Calu3 (cell line): ENCODE results near the gene PUS1. TPM values are rescaled to one million over a fixed set of nuclear protein-coding genes. Genes with fewer than 3 reads are reported as not detected.
"Not testable (repeated sequence)": the region's sequence is repeated elsewhere in the genome, so short reads cannot be mapped to it uniquely, and the experiment has no call there.

Experiments
- BruUV-seq: library from RNA; stranded (reverse); fragments of 400-500 nt; replicated peaks from 2 replicates; lab custom pipeline; 2021; lab: Mats Ljungman, UMichigan
- CTCF ChIA-PET: fragments of 300-600 bp; sonication (Branson Sonifier 250); formaldehyde crosslinking; loops from one replicate; lab custom pipeline; 2022; ENCODE audit warnings: antibody characterized with exemption; lab: Charles Lee
- DNase-seq: peaks from one replicate; pipeline ENCODE4 v3.0.0; 2022
- H3K27ac Mint-ChIP-seq: one replicate; pipeline ENCODE4 v1.8.0; 2022; ENCODE audit warnings: mixed read lengths; ENCODE audit not compliant: unreplicated experiment
- H3K27me3 Mint-ChIP-seq: one replicate; pipeline ENCODE4 v1.8.0; 2022; ENCODE audit warnings: mixed read lengths; ENCODE audit not compliant: unreplicated experiment
- H3K36me3 Mint-ChIP-seq: one replicate; pipeline ENCODE4 v1.8.0; 2022; ENCODE audit warnings: mild to moderate bottlenecking, moderate library complexity, mixed read lengths; ENCODE audit not compliant: insufficient read depth, unreplicated experiment
- H3K4me1 Mint-ChIP-seq: one replicate; pipeline ENCODE4 v1.8.0; 2022; ENCODE audit warnings: mild to moderate bottlenecking, low read depth, mixed read lengths; ENCODE audit not compliant: unreplicated experiment
- H3K4me3 Mint-ChIP-seq: one replicate; pipeline ENCODE4 v1.8.0; 2022; ENCODE audit warnings: mild to moderate bottlenecking, low read depth, moderate library complexity, mixed read lengths; ENCODE audit not compliant: unreplicated experiment
- H3K9me3 Mint-ChIP-seq: one replicate; pipeline ENCODE4 v1.8.0; 2022; ENCODE audit warnings: low read depth, mixed read lengths; ENCODE audit not compliant: unreplicated experiment
- intact Hi-C: fragments of 100-400 bp; cut with micrococcal nuclease; formaldehyde crosslinking; loops from one replicate; pipeline ENCODE4 v1.10.0; 2022; ENCODE audit not compliant: unreplicated experiment
- total RNA-seq: library from RNA; stranded (reverse); gene quantifications from 2 replicates; pipeline ENCODE4 v1.2.3, GENCODE V29; 2022
- TF ChIP-seq, protein P1 (sequence below): fragments of 200-600 bp; IDR thresholded peaks from one replicate; pipeline ENCODE4 v1.8.0; 2022; ENCODE audit warnings: antibody characterized with exemption; ENCODE audit not compliant: unreplicated experiment

Gene PUS1
- total RNA-seq, 1 experiment from 2014 or later: 81.3 TPM

DNA sequence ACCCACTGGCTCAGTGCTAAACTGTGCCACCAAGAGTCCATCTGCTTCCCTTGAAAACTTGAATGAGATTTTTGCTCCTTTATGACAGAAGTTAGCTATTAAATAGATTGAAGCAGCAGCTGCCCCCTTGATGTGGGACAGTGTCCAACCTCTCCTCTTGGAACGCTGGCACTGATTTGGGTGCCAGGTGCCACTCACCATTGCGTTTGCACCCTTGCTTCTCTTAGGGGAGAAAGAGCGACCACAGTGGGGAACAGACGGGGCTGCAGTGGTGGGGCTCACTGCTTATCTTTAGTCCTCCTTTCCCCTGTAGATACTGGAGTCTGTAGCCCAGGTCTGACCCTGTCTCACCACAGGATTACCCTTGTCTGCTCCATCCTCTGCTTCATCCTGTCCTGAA is 30.0 kb downstream of the PUS1 start:
- no peak overlapping the region for H3K27ac Mint-ChIP-seq
- H3K4me1 Mint-ChIP-seq: peaks cover 40% of the 10 kb centered on the region
- H3K36me3 Mint-ChIP-seq: peaks cover 15% of the 10 kb centered on the region
- CTCF ChIA-PET: no interaction called here
- BruUV-seq: no TSS peak
- no peak overlapping the region for H3K4me3 Mint-ChIP-seq
- TF ChIP-seq, protein P1, sequence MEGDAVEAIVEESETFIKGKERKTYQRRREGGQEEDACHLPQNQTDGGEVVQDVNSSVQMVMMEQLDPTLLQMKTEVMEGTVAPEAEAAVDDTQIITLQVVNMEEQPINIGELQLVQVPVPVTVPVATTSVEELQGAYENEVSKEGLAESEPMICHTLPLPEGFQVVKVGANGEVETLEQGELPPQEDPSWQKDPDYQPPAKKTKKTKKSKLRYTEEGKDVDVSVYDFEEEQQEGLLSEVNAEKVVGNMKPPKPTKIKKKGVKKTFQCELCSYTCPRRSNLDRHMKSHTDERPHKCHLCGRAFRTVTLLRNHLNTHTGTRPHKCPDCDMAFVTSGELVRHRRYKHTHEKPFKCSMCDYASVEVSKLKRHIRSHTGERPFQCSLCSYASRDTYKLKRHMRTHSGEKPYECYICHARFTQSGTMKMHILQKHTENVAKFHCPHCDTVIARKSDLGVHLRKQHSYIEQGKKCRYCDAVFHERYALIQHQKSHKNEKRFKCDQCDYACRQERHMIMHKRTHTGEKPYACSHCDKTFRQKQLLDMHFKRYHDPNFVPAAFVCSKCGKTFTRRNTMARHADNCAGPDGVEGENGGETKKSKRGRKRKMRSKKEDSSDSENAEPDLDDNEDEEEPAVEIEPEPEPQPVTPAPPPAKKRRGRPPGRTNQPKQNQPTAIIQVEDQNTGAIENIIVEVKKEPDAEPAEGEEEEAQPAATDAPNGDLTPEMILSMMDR: no peak
- no peaks in the 10 kb centered on the region for H3K27me3 Mint-ChIP-seq
- intact Hi-C loops: no loop called here
- DNase-seq: no peak
- no peaks in the 10 kb centered on the region for H3K9me3 Mint-ChIP-seq

DNA sequence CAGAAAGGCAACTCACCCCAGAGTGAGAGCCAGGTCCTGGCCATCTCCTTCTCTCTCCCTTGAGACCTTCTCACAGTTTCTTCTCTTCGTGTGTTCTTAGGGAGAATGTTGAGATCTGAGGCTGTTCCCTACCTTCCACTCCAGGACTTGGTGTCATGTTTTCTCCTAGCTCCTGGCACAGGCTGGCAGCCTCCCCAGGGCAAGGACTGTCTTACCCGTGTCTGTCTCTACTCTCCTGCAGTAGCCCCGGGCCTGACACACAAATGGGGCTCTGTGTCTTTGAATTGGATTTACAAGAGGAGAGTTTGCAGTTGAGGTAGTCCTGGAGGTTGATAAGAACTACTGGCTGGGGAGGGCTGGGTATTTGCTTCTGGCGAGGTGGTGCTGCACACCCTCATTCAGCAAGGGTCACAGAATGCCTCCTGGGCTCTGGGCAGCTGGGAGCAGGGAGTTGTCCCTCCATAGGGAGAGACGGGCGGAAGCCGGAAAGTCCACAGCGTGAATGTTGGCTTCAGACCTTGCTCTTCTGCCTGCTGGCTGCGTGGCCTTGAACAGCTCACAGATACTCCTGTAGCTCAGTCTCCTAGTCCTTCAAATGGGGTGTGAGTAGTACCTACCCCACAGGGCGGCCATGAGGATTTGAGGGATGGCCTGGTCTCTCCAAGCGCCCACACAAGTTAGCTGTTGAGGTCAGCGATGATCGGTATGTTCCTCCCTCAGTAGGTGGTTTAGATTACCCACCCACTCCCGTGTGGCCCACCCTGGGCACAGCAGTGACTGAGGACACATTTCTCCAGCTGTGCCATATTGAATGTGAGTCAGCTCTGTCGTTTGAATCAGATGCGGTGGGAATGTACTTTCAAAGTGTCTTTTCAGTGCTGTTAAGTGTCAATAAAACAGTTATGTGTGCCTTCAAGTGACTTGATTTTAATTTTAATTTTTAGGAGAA is 30.8 kb downstream of the PUS1 start:
- Mint-ChIP-seq H3K9me3 (no peaks in the 10 kb centered on the region), H3K27ac (no peak overlapping the region), H3K36me3 (peaks cover 15% of the 10 kb centered on the region), H3K4me1 (peaks cover 40% of the 10 kb centered on the region), H3K27me3 (no peaks in the 10 kb centered on the region), H3K4me3 (no peak overlapping the region)
- intact Hi-C loops: no loop called here
- CTCF ChIA-PET: no interaction called here
- BruUV-seq: no TSS peak
- no peak for DNase-seq
- TF ChIP-seq, protein P1: no peak

DNA sequence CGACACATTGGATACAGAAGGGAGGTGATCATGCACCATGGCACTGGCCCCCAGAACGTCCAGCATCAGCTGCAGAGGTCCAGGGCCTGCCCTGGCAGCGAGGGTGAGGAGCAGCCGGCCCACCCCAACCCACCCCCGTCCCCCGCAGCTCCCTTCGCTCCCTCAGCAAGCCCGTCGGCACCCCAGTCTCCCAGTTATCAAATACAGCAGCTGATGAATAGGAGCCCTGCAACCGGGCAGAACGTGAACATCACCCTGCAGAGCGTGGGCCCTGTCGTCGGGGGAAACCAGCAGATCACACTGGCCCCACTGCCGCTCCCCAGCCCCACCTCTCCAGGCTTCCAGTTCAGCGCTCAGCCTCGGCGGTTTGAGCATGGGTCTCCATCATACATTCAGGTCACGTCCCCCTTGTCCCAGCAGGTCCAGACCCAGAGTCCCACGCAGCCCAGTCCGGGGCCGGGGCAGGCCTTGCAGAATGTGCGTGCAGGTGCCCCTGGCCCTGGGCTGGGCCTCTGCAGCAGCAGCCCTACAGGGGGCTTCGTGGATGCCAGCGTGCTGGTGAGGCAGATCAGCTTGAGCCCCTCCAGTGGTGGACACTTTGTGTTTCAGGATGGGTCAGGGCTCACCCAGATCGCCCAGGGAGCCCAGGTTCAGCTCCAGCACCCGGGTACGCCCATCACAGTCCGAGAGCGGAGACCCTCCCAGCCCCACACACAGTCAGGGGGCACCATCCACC is 31.7 kb downstream of the PUS1 start:
- BruUV-seq: not testable (repeated sequence)

DNA sequence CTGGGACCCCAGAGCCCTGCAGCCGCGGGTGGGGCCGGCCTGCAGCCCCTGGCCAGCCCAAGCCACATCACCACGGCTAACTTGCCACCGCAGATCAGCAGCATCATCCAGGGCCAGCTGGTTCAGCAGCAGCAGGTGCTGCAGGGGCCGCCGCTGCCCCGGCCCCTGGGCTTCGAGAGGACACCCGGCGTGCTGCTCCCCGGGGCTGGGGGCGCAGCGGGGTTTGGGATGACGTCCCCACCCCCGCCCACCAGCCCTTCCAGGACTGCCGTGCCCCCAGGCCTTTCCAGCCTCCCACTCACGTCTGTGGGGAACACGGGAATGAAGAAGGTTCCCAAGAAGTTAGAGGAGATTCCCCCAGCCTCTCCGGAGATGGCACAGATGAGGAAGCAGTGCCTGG is 32.3 kb downstream of the PUS1 start:
- intact Hi-C loops, H3K27me3 Mint-ChIP-seq, H3K27ac Mint-ChIP-seq, H3K9me3 Mint-ChIP-seq, DNase-seq, CTCF ChIA-PET, BruUV-seq, H3K4me3 Mint-ChIP-seq: not testable (repeated sequence)
- Mint-ChIP-seq H3K36me3 (peaks cover 15% of the 10 kb centered on the region), H3K4me1 (peaks cover 40% of the 10 kb centered on the region)

More for the DNA sequence above, 31.7 kb downstream of the PUS1 start:
- DNase-seq, H3K27ac Mint-ChIP-seq, H3K9me3 Mint-ChIP-seq, H3K4me3 Mint-ChIP-seq, intact Hi-C loops, H3K27me3 Mint-ChIP-seq, CTCF ChIA-PET: not testable (repeated sequence)
- Mint-ChIP-seq H3K36me3 (peaks cover 15% of the 10 kb centered on the region), H3K4me1 (peaks cover 44% of the 10 kb centered on the region)

DNA sequence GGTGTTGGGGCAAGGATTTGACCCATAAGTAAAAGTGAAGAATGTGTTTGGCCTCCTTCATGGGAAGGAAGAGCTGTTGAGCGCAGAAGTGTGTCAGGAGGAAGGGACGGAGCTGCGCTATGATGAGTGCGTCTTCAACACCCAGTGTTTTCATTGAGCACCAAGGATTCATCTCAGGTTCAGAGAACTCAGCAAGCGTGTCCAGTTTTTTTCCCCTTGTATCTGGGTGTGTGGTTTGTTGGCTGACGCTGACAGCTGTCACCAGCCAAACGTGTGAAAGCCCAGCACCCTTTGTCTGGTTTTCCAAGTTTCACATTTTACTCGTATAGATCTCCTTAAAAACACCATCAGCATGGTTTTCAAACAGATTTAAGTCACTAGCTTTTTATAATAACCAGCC is 33.0 kb downstream of the PUS1 start:
- Mint-ChIP-seq H3K4me1 (peaks cover 32% of the 10 kb centered on the region), H3K4me3 (no peak overlapping the region), H3K27ac (no peak overlapping the region), H3K9me3 (no peaks in the 10 kb centered on the region), H3K36me3 (peaks cover 15% of the 10 kb centered on the region), H3K27me3 (no peaks in the 10 kb centered on the region)
- no TSS peak for BruUV-seq
- no peak for DNase-seq
- intact Hi-C loops: no loop called here
- CTCF ChIA-PET: no interaction called here
- TF ChIP-seq, protein P1: no peak
